MM.1S (cell line): Measurements from ENCODE around the gene CBARP.

Source experiments
- EZH2 ChIP-seq: fragments of 300-600 bp; sonication (generic); optimal IDR thresholded peaks from 2 replicates; pipeline ENCODE3; 2017; ENCODE audit warnings: low read depth, mild to moderate bottlenecking, antibody characterized with exemption, low read length, mixed read lengths
- TF ChIP-seq, protein P1 (sequence below): fragments of 300-600 bp; sonication (generic); IDR thresholded peaks from 2 replicates; pipeline ENCODE4 v1.5.1; 2016; ENCODE audit warnings: antibody characterized with exemption, low read length, mixed read lengths

DNA sequence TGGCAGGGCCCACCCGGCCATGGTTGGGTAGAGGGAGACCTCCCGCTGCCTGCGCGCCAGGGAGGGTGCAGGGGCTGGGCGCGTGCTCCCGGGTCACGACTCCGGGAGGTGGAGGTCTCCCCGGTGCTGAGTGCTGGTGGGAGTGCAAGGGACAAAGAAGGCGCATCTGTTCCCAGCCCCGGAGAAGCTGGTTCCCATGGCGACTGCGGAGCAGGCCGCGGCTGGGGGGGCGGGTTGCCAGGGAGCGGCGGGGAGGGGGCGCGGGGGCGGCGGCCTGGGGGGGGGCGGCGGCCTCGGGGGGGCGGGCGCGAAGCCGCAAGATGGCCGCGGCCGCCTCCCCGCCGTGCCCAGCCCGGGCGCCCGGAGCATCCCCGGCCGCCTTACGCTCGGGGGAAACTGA, 1.2 kb downstream of the CBARP start:
- TF ChIP-seq EZH2 = no peak
- TF ChIP-seq, protein P1, sequence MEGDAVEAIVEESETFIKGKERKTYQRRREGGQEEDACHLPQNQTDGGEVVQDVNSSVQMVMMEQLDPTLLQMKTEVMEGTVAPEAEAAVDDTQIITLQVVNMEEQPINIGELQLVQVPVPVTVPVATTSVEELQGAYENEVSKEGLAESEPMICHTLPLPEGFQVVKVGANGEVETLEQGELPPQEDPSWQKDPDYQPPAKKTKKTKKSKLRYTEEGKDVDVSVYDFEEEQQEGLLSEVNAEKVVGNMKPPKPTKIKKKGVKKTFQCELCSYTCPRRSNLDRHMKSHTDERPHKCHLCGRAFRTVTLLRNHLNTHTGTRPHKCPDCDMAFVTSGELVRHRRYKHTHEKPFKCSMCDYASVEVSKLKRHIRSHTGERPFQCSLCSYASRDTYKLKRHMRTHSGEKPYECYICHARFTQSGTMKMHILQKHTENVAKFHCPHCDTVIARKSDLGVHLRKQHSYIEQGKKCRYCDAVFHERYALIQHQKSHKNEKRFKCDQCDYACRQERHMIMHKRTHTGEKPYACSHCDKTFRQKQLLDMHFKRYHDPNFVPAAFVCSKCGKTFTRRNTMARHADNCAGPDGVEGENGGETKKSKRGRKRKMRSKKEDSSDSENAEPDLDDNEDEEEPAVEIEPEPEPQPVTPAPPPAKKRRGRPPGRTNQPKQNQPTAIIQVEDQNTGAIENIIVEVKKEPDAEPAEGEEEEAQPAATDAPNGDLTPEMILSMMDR = no peak
